Thyroid gland (tissue), 4 donors: ENCODE data around the gene SLC25A24.
"Not testable (repeated sequence)": the region's sequence is repeated elsewhere in the genome, so short reads cannot be mapped to it uniquely, and the experiment has no call there.

Experiments
- POLR2A ChIP-seq, 2 donors: fragments of 450-650 bp; IDR thresholded peaks; one replicate each; pipeline ENCODE4 v1.6.1; 2017; ENCODE audit warnings: antibody characterized with exemption in 2 of 2, mild to moderate bottlenecking in 2 of 2, moderate library complexity in 1 of 2
- TF ChIP-seq, protein P1 (sequence below), 6 experiments: fragments of 200-600 bp in 3 of 6; fragments of 450-650 bp in 3 of 6; sonication (generic) in 3 of 6; IDR thresholded peaks; one replicate each; pipeline ENCODE4 v1.5.1; 2016 to 2019; ENCODE audit warnings: antibody characterized with exemption in 6 of 6, mild to moderate bottlenecking in 2 of 6, inconsistent platforms in 1 of 6, moderate library complexity in 1 of 6

DNA sequence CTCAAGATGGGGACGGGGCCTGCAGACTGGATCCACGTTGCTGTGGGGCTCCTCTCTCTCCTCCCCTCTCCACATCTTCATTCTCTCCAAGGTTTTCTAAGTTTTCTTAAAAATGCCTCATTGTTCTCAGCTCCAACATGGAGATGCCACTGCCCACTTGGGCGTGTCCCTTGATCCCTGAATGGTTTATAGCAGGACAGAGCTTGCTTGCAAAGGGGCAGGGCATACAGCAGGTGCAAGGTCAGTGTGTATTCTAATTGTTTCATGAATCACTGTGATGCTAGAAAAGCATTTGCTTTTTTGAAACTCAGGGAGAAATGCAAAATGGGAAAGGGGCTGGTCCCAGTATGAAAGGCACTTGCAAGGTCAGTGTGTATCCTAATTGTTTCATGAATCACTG is 29.8 kb upstream of the SLC25A24 start:
- TF ChIP-seq, protein P1, sequence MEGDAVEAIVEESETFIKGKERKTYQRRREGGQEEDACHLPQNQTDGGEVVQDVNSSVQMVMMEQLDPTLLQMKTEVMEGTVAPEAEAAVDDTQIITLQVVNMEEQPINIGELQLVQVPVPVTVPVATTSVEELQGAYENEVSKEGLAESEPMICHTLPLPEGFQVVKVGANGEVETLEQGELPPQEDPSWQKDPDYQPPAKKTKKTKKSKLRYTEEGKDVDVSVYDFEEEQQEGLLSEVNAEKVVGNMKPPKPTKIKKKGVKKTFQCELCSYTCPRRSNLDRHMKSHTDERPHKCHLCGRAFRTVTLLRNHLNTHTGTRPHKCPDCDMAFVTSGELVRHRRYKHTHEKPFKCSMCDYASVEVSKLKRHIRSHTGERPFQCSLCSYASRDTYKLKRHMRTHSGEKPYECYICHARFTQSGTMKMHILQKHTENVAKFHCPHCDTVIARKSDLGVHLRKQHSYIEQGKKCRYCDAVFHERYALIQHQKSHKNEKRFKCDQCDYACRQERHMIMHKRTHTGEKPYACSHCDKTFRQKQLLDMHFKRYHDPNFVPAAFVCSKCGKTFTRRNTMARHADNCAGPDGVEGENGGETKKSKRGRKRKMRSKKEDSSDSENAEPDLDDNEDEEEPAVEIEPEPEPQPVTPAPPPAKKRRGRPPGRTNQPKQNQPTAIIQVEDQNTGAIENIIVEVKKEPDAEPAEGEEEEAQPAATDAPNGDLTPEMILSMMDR (IDR thresholded peaks at IDR 0.05): not testable (repeated sequence)
- not testable (repeated sequence) for TF ChIP-seq POLR2A (IDR thresholded peaks at IDR 0.05)
